ENCODE measurements around the gene BAZ1B.
"Not testable (repeated sequence)": the region's sequence is repeated elsewhere in the genome, so short reads cannot be mapped to it uniquely, and the experiment has no call there.

The BAZ1B gene

DNA sequence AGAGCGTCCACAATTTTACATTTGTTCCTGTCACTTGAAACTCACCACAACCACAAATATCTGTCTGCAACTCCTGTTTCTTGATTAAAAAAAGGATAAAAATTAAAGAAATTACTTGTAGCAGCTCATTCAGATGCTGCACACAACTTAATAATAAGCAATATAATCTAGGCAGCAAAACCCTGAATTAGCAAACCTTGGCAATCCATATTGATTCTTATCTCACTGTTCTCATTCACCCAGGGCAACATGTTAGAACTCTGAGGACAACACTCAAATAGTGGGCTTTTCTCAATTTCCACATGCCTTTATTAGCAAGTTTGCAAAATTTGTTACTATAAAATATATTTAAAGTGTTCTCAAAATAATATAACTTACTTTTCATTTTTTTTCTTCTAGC is 38.9 kb downstream of the BAZ1B start:
- Histone ChIP-seq H3K27me3 (ENCODE audit: low read length) (no peaks in the 10 kb centered on the region), H3K4me3 (ENCODE audit: insufficient read depth, low read length, poor library complexity, severe bottlenecking) (no peak overlapping the region), H3K27ac (ENCODE audit: low read depth, low read length) (no peak overlapping the region), H3K9me3 (ENCODE audit: insufficient read depth, low read length) (no peaks in the 10 kb centered on the region), H3K36me3 (ENCODE audit: low read length) (peaks cover 68% of the 10 kb centered on the region), H3K79me2 (ENCODE audit: insufficient read depth, low read length) (peaks cover 97% of the 10 kb centered on the region), H3F3A (ENCODE audit: insufficient read depth) (peaks cover 27% of the 10 kb centered on the region), H3K4me2 (ENCODE audit: low read depth, low read length, poor library complexity, severe bottlenecking) (no peak overlapping the region), H3K9ac (ENCODE audit: low read length) (no peak overlapping the region), H3K9me2 (replicated peaks; ENCODE audit: insufficient read depth, low read length) (no peaks in the 10 kb centered on the region), H4K20me1 (ENCODE audit: low read depth, low read length) (peaks cover 55% of the 10 kb centered on the region), H2AFZ (ENCODE audit: low read depth, low read length, severe bottlenecking) (no peak overlapping the region)
- no peak for TF ChIP-seq EZH2phosphoT487 (conservative IDR thresholded peaks at IDR 0.05; ENCODE audit: low read length)
- TF ChIP-seq, protein P1, sequence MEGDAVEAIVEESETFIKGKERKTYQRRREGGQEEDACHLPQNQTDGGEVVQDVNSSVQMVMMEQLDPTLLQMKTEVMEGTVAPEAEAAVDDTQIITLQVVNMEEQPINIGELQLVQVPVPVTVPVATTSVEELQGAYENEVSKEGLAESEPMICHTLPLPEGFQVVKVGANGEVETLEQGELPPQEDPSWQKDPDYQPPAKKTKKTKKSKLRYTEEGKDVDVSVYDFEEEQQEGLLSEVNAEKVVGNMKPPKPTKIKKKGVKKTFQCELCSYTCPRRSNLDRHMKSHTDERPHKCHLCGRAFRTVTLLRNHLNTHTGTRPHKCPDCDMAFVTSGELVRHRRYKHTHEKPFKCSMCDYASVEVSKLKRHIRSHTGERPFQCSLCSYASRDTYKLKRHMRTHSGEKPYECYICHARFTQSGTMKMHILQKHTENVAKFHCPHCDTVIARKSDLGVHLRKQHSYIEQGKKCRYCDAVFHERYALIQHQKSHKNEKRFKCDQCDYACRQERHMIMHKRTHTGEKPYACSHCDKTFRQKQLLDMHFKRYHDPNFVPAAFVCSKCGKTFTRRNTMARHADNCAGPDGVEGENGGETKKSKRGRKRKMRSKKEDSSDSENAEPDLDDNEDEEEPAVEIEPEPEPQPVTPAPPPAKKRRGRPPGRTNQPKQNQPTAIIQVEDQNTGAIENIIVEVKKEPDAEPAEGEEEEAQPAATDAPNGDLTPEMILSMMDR (IDR thresholded peaks at IDR 0.05; ENCODE audit: insufficient read depth, low read length, poor library complexity, severe bottlenecking): no peak

DNA sequence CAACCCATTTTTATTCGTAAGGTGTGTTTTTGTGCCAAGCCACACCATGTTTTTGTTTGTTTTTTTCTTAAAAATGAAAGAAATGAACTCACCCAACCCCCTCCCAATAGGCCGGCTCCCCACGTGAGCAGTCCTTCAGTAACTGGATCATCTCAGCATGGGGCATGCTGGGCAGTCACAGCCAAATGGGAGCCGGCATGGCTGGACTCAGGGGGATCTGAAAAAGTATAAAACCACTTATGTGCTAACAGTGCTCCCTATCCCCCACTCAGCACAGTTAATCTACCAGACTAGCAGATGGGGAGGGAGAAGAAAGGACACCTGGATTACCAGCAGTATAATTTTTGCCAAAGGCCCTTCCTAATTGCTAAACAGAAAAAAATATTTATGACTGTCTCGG is 39.3 kb downstream of the BAZ1B start:
- H3K9me3 ChIP-seq (ENCODE audit: insufficient read depth, low read length): no peaks in the 10 kb centered on the region
- no peak overlapping the region for H3K27ac ChIP-seq (ENCODE audit: low read depth, low read length)
- no peaks in the 10 kb centered on the region for H3K9me2 ChIP-seq (replicated peaks; ENCODE audit: insufficient read depth, low read length)
- peaks cover 68% of the 10 kb centered on the region for H3K36me3 ChIP-seq (ENCODE audit: low read length)
- peaks cover 22% of the 10 kb centered on the region for H3F3A ChIP-seq (ENCODE audit: insufficient read depth)
- H3K4me2 ChIP-seq (ENCODE audit: low read depth, low read length, poor library complexity, severe bottlenecking): no peak overlapping the region
- H2AFZ ChIP-seq (ENCODE audit: low read depth, low read length, severe bottlenecking): no peak overlapping the region
- no peaks in the 10 kb centered on the region for H3K27me3 ChIP-seq (ENCODE audit: low read length)
- H4K20me1 ChIP-seq (ENCODE audit: low read depth, low read length): peaks cover 56% of the 10 kb centered on the region
- H3K4me3 ChIP-seq (ENCODE audit: insufficient read depth, low read length, poor library complexity, severe bottlenecking): no peak overlapping the region
- TF ChIP-seq, protein P1 (IDR thresholded peaks at IDR 0.05; ENCODE audit: insufficient read depth, low read length, poor library complexity, severe bottlenecking): no peak
- H3K79me2 ChIP-seq (ENCODE audit: insufficient read depth, low read length): peaks cover 97% of the 10 kb centered on the region
- H3K9ac ChIP-seq (ENCODE audit: low read length): no peak overlapping the region

DNA sequence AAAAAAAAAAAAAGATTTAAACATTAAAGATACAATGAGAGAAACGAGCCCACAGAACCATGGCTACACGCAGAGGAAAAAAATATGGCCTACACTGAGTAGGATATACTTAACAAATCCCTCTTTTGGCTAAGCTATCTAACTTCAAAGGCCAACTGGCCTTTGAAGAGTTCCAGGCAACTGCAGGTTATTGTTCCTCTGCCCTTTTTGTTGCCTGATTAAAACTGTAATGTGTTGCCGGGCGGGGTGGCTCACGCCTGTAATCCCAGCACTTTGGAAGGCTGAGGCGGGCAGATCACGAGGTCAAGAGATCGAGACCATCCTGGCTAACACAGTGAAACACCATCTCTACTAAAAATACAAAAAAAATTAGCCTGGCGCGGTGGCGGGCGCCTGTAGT is 40.6 kb downstream of the BAZ1B start:
- not testable (repeated sequence) for H2AFZ ChIP-seq (ENCODE audit: low read depth, low read length, severe bottlenecking); H3K4me3 ChIP-seq (ENCODE audit: insufficient read depth, low read length, poor library complexity, severe bottlenecking); H3K27ac ChIP-seq (ENCODE audit: low read depth, low read length); H3K27me3 ChIP-seq (ENCODE audit: low read length); H3K9me3 ChIP-seq (ENCODE audit: insufficient read depth, low read length); H3K9me2 ChIP-seq (replicated peaks; ENCODE audit: insufficient read depth, low read length); H3K9ac ChIP-seq (ENCODE audit: low read length); H3K4me2 ChIP-seq (ENCODE audit: low read depth, low read length, poor library complexity, severe bottlenecking)
- H3K36me3 ChIP-seq (ENCODE audit: low read length): peaks cover 68% of the 10 kb centered on the region
- peaks cover 18% of the 10 kb centered on the region for H3F3A ChIP-seq (ENCODE audit: insufficient read depth)
- peaks cover 97% of the 10 kb centered on the region for H3K79me2 ChIP-seq (ENCODE audit: insufficient read depth, low read length)
- peaks cover 47% of the 10 kb centered on the region for H4K20me1 ChIP-seq (ENCODE audit: low read depth, low read length)

DNA sequence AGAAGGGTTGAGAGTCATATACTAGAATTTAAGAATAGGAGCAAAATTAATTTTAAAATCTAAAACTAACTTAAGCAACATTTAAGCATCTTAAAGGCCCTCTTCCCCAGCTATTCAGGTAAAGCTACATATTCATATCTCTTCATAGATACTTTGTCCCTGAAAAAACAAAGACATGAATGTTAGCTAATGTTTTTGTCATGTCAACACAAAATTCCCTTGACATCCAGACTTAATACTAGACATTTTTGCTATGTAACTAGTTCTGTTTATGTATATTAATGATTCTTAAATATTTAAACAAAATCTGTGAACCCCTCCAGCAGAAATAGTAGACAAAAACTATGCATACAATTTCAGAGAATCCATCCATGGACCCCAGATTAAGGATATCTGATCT is 43.5 kb downstream of the BAZ1B start:
- Histone ChIP-seq H3K4me3 (ENCODE audit: insufficient read depth, low read length, poor library complexity, severe bottlenecking) (no peak overlapping the region), H3K36me3 (ENCODE audit: low read length) (peaks cover 73% of the 10 kb centered on the region), H4K20me1 (ENCODE audit: low read depth, low read length) (peaks cover 60% of the 10 kb centered on the region)

More for the DNA sequence above, 43.5 kb downstream of the BAZ1B start:
- Histone ChIP-seq H3K9ac (ENCODE audit: low read length) (no peak overlapping the region), H3K79me2 (ENCODE audit: insufficient read depth, low read length) (peaks cover 98% of the 10 kb centered on the region), H3K4me2 (ENCODE audit: low read depth, low read length, poor library complexity, severe bottlenecking) (no peak overlapping the region), H2AFZ (ENCODE audit: low read depth, low read length, severe bottlenecking) (no peak overlapping the region), H3K27me3 (ENCODE audit: low read length) (no peaks in the 10 kb centered on the region), H3K9me2 (replicated peaks; ENCODE audit: insufficient read depth, low read length) (no peaks in the 10 kb centered on the region), H3K9me3 (ENCODE audit: insufficient read depth, low read length) (no peaks in the 10 kb centered on the region), H3F3A (ENCODE audit: insufficient read depth) (peaks cover 13% of the 10 kb centered on the region; the same call in 1 of the 2 replicates), H3K27ac (ENCODE audit: low read depth, low read length) (no peak overlapping the region)
- TF ChIP-seq EZH2phosphoT487 (conservative IDR thresholded peaks at IDR 0.05; ENCODE audit: low read length): no peak
- TF ChIP-seq, protein P1 (IDR thresholded peaks at IDR 0.05; ENCODE audit: insufficient read depth, low read length, poor library complexity, severe bottlenecking): no peak

Measured in SU-DHL-6 (cell line).